ENCODE results near the gene SAMD13.
A peak's percentile ranks its signal among the peaks of the same experiment; 100 is the strongest.

Gene SAMD13

GRCh38 chr1:84268346-84268745, 33.2 kb upstream of the SAMD13 start:
- no peak for TF ChIP-seq CTCF (conservative IDR thresholded peaks at IDR 0.05; ENCODE audit: control insufficient read depth, insufficient read depth, low read depth, low read length)
- no peak for DNase-seq (ENCODE audit: low read depth)
- H3K4me3 ChIP-seq (ENCODE audit: control insufficient read depth, low read depth, low read length): no peak overlapping the region

- no peak overlapping the region for H3K4me3 ChIP-seq (ENCODE audit: control insufficient read depth, low read depth, low read length)
- TF ChIP-seq CTCF (conservative IDR thresholded peaks at IDR 0.05; ENCODE audit: control insufficient read depth, insufficient read depth, low read depth, low read length): no peak
- DNase-seq (ENCODE audit: low read depth): no peak
These were observed 32.2 kb upstream of the SAMD13 start for GRCh38 chr1:84269306-84269705.

GRCh38 chr1:84271441-84272151, 29.9 kb upstream of the SAMD13 start:
- DNase-seq (ENCODE audit: low read depth): peak; percentile 47
- no peak overlapping the region for H3K4me3 ChIP-seq (ENCODE audit: control insufficient read depth, low read depth, low read length)
- TF ChIP-seq CTCF (conservative IDR thresholded peaks at IDR 0.05; ENCODE audit: control insufficient read depth, insufficient read depth, low read depth, low read length): no peak

- H3K4me3 ChIP-seq (ENCODE audit: control insufficient read depth, low read depth, low read length): no peak overlapping the region
- no peak for DNase-seq (ENCODE audit: low read depth)
- TF ChIP-seq CTCF (conservative IDR thresholded peaks at IDR 0.05; ENCODE audit: control insufficient read depth, insufficient read depth, low read depth, low read length): no peak
These were observed 29.1 kb upstream of the SAMD13 start for GRCh38 chr1:84272401-84272800.

GRCh38 chr1:84277343-84278059, 24.0 kb upstream of the SAMD13 start:
- no peak for DNase-seq (ENCODE audit: low read depth)
- H3K4me3 ChIP-seq (ENCODE audit: control insufficient read depth, low read depth, low read length): no peak overlapping the region
- no peak for TF ChIP-seq CTCF (conservative IDR thresholded peaks at IDR 0.05; ENCODE audit: control insufficient read depth, insufficient read depth, low read depth, low read length)

GRCh38 chr1:84278905-84279304, 22.6 kb upstream of the SAMD13 start:
- no peak overlapping the region for H3K4me3 ChIP-seq (ENCODE audit: control insufficient read depth, low read depth, low read length)
- DNase-seq (ENCODE audit: low read depth): no peak
- no peak for TF ChIP-seq CTCF (conservative IDR thresholded peaks at IDR 0.05; ENCODE audit: control insufficient read depth, insufficient read depth, low read depth, low read length)
